ENCODE results near the gene IPPK.

DNA sequence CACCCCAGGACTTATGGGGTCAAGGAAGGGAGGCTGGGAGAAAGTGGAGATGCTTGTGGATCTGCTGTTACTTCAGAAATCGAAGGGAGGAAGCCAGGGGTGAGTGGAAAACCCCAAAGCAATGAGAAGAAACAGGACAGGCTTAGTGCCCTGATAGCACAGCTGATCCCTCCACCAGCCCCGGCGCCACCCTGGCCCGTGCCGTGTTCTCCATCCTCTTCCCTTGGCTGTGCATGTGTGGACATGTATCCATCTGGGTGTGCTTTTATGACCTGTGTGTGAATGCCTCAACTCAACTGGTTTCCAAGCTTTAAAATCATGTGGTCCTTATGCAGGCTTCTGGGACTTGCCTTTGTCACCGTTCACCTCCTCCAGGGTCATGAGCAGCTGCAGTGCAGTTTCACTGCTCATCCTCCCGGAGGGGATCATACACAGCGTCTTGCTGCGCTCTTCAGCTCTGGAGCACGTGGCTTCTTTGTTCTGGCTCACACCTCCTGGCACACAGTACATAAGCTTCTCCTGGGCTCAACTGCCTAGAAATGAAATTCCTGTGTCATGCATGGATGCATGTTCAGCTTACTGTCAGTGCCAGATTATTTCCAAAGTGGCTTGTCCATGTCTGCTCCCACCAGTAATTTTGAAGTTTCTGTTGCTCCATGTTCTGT lies 58.2 kb downstream of the IPPK start:
- TF ChIP-seq, protein P1, sequence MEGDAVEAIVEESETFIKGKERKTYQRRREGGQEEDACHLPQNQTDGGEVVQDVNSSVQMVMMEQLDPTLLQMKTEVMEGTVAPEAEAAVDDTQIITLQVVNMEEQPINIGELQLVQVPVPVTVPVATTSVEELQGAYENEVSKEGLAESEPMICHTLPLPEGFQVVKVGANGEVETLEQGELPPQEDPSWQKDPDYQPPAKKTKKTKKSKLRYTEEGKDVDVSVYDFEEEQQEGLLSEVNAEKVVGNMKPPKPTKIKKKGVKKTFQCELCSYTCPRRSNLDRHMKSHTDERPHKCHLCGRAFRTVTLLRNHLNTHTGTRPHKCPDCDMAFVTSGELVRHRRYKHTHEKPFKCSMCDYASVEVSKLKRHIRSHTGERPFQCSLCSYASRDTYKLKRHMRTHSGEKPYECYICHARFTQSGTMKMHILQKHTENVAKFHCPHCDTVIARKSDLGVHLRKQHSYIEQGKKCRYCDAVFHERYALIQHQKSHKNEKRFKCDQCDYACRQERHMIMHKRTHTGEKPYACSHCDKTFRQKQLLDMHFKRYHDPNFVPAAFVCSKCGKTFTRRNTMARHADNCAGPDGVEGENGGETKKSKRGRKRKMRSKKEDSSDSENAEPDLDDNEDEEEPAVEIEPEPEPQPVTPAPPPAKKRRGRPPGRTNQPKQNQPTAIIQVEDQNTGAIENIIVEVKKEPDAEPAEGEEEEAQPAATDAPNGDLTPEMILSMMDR (IDR thresholded peaks at IDR 0.05 in 8 of 11, conservative IDR thresholded peaks at IDR 0.05 in 3 of 11), result no peak
- TF ChIP-seq POLR2A (IDR thresholded peaks at IDR 0.05) (no peak), POLR2AphosphoS5 (IDR thresholded peaks at IDR 0.05) (no peak)
